Amniotic epithelial cell (primary cell): ENCODE measurements around the gene MYO10.
"Not testable (repeated sequence)": the region's sequence is repeated elsewhere in the genome, so short reads cannot be mapped to it uniquely, and the experiment has no call there.

ENCODE experiments used
- DNase-seq: peaks from one replicate; pipeline ENCODE4 v3.0.0-alpha.2; 2010; ENCODE audit warnings: low read depth

Gene MYO10

GRCh38 chr5:16886793-16887345 is 49.2 kb downstream of the MYO10 start:
- DNase-seq: no peak

DNA sequence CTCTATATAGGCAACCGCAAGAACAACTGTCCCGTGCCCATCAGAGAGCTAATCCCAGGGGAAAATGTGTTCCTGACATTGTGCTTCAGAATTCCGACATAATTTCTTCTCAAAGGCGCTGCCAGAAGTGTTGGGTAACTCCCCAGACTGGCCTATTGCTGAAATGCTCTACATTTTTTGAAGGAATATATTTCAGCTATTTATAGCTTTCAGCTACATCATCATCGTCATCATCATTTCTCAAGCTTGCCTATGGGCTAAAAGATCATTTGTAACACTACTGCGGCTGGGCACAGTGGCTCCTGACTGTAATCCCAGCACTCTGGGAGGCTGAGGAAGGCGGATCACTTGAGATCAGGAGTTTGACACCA is 49.7 kb downstream of the MYO10 start:
- peak; percentile 98 for DNase-seq

- DNase-seq: no peak
These were observed 50.3 kb downstream of the MYO10 start for GRCh38 chr5:16885635-16886365.

GRCh38 chr5:16884595-16884994 is 51.5 kb downstream of the MYO10 start:
- DNase-seq: no peak

GRCh38 chr5:16883806-16884205 is 52.3 kb downstream of the MYO10 start:
- no peak for DNase-seq

- peak; percentile 82 for DNase-seq
These were observed 52.9 kb downstream of the MYO10 start for GRCh38 chr5:16883176-16883575.

GRCh38 chr5:16881251-16881650 is 54.8 kb downstream of the MYO10 start:
- DNase-seq: no peak

- DNase-seq: no peak
These were observed 55.5 kb downstream of the MYO10 start for GRCh38 chr5:16880547-16880946.

- no peak for DNase-seq
These were observed 56.4 kb downstream of the MYO10 start for GRCh38 chr5:16879650-16880049.

GRCh38 chr5:16879191-16879590 is 56.9 kb downstream of the MYO10 start:
- DNase-seq: no peak

- DNase-seq: no peak
These were observed 58.7 kb downstream of the MYO10 start for GRCh38 chr5:16877267-16877935.

DNA sequence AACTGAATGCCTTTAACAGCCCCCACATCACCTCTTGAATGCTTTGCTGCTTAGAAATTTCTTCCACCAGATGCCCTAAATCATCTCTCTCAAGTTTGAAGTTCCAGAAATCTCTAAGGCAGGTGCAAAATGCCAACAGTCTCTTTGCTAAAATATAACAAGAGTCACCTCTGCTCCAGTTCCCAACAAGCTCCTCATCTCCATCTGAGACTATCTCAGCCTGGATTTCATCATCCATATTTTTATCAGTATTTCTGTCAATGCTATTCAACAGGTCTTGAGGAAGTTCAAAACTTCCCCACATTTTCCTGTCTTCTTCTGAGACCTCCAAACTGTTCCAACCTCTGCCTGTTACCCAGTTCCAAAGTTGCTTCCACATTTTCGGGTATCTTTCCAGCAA is 61.7 kb downstream of the MYO10 start:
- not testable (repeated sequence) for DNase-seq

GRCh38 chr5:16871746-16872339 is 64.2 kb downstream of the MYO10 start:
- peak; percentile 85 for DNase-seq

GRCh38 chr5:16870878-16871277 is 65.2 kb downstream of the MYO10 start:
- no peak for DNase-seq

- peak; percentile 71 for DNase-seq
These were observed 66.0 kb downstream of the MYO10 start for GRCh38 chr5:16869821-16870796.

DNA sequence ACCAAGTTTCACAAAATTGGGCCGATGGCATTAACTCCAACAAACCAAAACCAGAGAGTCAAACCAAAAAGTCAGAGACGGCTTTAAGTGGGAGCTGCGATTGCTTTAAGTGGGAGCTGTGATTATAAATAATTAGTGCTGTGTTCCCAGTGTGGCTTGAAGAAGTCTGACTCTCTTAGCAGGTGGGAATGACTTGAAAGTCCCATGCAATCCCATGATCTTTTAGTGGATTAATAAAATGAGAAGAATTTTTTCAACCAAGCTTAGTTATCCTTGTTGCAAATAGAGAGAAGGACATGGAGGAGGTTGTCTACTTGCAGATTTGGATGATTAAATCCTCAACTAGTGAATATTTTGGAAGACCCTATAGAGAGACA is 68.5 kb downstream of the MYO10 start:
- DNase-seq: no peak

DNA sequence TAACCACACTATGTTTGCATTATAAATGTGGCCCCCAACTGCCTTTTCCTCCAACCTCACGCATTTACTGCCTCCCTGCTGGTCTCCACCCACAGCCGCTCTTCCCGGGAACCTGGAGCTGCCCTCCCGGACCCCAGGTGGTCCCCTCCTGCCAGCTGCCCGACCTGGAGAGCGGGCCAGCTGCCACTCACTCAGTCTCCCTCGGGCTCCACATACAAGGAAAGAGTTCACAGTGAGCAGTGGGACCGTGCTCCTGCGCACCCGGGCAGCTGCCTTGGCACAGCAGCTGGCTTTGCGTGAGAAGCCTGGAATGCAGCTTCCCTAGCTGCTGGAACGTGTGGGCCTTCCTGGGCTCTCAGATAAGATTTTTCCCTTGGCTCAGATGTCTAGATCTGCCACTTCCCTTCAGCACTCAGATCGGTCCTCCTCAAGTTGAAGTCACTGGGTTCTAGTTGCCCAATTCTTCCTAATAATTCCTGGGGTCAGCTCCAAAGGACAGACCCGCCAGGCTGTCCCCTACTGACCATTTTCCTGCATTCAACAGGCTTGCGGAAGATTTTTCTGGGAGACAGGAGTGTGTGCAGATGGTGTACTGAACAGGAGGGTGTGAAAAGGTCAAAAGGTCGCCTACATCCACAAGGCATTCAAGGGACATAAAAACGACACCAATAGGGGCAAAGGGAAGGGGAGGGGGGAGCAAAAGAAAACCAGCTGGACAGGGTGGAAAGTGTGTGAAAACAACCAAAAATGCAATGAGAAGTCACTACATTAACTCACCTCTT is 69.1 kb downstream of the MYO10 start:
- peak; percentile 63 for DNase-seq

- DNase-seq: no peak
These were observed 69.8 kb downstream of the MYO10 start for GRCh38 chr5:16866273-16866672.

DNA sequence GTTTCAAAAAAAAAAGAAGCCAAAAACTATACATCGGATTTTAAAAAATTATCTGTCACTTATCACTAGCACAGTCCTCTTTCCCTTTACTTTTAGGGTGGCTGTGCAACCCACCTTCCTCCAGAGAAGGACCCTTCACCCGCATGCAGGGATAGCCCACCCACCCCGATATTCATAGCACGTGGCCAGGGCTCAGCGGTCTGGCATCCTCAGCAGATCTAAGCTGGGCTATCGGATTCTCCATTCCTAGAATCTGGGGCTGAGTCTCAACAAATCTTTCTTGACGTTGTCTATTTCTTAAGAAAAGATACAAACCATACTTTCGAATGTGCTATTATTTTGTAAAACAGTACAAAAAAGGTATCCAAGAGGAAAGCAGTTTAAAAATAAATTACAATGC is 70.9 kb downstream of the MYO10 start:
- DNase-seq: no peak

- no peak for DNase-seq
These were observed 71.4 kb downstream of the MYO10 start for GRCh38 chr5:16864631-16865131.

- no peak for DNase-seq
These were observed 72.6 kb downstream of the MYO10 start for GRCh38 chr5:16863469-16863946.
